ENCODE data around the gene CHN1.

The CHN1 gene

GRCh38 chr2:174863183-174863582, 142.0 kb downstream of the CHN1 start:
- no peak for DNase-seq

DNA sequence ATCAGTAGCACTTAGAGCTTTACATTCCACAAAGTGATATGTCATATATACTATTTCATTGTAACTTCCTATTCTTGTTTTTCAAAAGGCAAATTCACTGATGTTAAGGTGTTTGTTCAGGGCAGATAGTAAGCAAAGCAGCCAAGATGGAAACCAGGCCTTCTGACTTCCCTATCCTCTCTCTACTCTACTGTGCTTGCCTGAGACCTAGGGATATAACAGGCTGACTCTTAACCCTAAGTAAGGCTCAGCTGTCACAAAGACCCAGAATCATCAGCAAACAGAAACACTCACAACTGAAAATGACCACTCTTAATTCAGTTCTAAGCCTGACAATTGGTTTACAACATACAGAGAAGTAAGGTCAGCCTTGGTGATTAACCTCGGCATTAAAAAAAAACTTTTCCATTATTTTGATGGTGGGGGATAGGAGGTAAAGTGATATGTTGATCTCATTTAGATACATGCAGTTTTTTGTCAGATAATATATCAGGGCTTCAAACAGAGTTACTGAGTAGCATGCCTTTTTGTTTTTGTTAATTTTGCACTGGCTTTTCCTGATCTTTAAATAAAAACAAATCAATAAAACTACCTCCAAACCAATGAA, 145.5 kb downstream of the CHN1 start:
- no peak for DNase-seq

DNA sequence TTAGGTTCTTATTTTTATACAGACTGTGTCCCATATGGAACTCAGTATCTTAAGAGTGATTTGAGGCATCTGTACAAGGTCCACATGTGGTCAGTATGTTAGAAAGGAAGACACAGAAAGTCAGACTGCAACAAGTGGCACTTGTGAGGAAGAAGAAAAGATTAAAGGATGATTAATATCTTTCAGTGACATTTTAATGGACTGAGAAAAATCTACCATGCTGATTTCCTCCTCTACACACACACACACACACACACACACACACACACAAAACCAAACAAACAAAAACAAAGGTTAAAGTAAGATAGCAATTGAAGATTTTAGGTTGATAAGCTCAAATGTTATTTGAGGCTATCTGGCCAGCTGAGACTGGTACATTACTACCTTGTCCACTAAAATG, 146.4 kb downstream of the CHN1 start:
- DNase-seq = no peak

- no peak for DNase-seq
Observed at GRCh38 chr2:174856447-174856846, 148.7 kb downstream of the CHN1 start.

DNA sequence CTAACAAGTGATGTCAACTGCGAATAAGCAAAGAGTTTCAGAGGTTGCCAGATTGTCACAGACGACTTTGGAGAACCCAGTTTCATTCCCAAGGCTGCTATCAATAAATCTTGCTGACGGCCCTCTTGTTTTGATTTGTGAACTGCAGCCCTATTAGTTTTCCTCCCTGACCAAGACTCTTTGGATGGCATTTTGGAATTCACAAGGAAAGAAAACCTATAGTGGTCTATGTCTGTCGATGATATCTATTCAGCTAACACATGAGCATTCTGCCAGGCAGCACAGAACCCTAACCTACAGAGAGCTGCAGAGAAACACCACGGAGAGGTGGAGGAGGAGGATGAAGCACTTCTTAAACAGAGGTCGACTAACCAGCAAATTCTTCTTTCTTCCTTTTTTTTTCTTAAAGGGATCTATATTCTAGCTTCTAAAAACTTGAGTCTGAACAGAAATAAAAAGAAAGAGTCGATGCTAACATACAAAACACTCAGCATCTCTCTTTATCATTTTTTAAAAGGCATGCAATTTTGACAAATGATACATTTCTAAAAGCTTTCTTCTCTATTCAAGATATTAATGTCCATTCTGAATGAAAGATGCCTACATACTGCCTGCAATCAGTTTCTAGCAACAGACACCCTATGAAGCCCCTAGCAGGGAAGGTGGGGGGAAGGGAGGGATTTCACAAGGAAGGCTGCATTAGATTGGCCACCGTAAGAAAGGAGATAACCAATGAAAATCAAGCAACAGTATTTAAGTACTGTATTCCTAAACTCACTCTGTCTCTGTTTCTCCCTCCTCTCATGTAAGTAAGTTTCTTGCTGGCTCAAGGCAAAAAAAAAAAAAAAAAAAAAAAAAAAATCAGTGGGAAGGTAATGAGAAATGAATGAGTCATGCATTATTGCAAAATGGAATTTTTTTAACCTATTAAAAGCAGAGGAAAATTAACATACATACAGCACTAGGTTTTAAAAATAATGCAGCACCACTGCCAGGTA, 157.9 kb downstream of the CHN1 start:
- no peak for DNase-seq

DNA sequence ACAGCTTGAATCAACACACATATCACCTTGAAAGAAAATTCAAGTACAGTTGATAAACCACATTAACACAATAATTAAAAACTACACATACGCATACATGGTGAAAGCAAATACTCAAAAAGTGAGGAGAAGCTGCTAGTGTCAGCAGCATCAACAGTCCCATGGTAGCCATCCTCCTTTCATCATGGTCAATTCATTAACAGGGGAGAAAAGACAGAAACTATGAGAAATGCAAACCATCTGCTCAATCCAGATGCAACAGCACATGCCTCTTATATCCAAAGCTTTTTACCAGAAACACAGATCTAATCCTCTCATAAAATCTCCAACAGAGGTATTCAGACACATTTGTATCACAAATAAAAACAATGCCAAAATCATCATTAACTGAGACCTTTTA, 159.0 kb downstream of the CHN1 start:
- no peak for DNase-seq

DNA sequence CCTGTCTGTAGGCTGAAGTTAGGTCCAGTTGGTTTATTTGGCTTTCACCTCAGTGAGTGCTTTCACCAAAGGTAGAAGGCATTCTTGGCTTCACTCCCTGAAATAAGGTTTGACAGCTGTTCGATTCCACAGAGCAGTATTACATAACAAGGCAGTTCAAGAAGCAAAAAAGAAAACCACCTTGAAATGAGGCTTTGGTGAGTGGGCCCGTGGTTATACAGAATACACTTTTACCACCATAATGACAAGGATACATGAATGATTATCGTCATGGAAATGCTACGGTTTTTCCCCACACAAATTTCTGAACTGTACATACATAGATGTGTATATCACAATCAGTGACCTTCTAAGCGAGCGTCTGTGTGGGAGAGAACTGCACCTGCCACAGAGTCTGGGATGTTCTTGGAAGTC, 160.9 kb downstream of the CHN1 start:
- DNase-seq = no peak

GRCh38 chr2:174842496-174842895, 162.7 kb downstream of the CHN1 start:
- DNase-seq = no peak

DNA sequence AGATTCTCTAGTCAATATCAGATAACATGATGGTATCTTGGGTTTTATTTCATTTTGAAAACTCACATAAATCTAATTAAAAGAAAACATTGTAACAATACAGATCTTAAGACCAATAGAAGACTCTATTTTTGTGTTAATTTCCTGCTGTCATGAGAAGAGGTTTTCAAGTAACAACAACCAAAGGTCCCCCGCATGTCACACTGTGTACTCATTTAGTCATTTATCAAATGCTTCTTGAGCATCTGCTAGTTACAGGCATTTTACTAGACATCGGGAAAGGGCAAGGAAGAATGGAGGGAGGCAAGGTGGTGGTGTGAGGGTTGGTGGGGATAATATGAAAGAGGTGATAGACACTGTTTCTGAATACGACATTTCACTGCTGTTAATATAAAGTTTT, 163.2 kb downstream of the CHN1 start:
- no peak for DNase-seq

DNA sequence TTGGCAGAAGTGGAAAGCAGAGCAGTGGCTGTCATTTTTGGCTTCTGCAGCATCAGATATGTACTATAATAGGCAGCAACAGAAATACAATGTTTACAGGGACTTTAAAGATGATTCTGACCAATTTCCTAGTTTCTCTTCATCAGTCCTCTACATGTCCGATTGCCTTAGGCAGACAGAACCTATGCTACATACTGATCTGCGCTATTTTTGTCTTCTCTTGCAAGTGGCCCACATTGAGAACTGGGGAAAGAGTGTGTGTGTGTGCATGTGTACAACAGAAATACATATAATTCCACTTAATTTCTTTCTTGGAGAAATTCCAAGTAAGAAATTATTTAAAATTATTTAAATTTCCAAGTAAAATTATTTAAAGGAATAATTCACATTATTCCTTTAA, 163.8 kb downstream of the CHN1 start:
- DNase-seq = no peak

- no peak for DNase-seq
Observed at GRCh38 chr2:174840436-174840835, 164.7 kb downstream of the CHN1 start.

- no peak for DNase-seq
Observed at GRCh38 chr2:174839662-174840061, 165.5 kb downstream of the CHN1 start.

- DNase-seq = no peak
Observed at GRCh38 chr2:174836995-174837390, 168.2 kb downstream of the CHN1 start.

DNA sequence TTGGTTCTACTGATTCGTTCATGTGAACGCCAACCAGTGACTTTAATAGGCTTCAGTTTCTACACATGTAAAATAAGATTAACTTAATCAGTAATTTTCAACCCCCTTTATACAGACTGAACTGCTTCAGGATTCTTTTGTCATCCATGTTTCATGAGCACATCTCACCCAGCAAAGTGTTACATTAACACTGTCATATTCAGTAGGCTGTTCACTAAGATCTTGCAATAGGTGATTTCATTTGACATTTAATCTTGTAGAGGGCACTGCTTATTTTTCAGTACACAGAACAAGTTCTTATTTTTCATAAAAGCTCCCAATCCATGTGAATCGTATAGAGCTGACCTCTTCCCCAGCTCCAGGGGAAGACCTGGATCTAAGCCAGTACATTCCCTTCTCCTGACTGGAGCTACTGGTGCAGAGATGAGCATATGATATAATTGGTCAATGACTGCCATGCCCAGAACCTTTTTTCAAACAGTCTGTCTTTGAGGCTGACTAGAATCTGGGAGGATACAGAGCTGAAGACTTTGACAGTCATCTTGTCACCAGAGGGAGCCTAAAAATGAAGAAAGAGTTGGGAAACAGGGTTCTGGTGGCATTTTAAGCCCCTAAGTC, 168.7 kb downstream of the CHN1 start:
- no peak for DNase-seq

- no peak for DNase-seq
Observed at GRCh38 chr2:174835797-174836255, 169.4 kb downstream of the CHN1 start.

GRCh38 chr2:174833737-174834136, 171.4 kb downstream of the CHN1 start:
- DNase-seq = no peak

DNA sequence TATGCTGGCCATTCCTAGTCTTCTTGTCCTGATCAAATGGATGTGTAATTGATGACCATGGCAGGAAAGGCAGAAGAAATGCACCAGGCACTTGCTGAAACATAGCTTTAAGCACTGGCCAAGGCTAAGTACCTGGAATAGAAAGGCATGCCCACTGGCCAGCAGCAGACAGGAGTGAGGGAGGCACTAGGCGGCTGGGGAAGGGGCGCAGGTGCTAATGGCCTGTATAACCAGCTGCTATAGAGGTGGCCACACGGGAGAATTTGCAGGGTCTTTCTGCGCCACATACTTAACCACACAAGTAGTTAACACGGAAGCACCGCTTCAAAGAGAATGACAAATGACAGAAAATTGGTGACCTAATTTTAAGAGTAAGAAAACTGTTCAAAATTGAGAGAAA, 174.6 kb downstream of the CHN1 start:
- DNase-seq = no peak

GRCh38 chr2:174829550-174829949, 175.6 kb downstream of the CHN1 start:
- DNase-seq = no peak

DNA sequence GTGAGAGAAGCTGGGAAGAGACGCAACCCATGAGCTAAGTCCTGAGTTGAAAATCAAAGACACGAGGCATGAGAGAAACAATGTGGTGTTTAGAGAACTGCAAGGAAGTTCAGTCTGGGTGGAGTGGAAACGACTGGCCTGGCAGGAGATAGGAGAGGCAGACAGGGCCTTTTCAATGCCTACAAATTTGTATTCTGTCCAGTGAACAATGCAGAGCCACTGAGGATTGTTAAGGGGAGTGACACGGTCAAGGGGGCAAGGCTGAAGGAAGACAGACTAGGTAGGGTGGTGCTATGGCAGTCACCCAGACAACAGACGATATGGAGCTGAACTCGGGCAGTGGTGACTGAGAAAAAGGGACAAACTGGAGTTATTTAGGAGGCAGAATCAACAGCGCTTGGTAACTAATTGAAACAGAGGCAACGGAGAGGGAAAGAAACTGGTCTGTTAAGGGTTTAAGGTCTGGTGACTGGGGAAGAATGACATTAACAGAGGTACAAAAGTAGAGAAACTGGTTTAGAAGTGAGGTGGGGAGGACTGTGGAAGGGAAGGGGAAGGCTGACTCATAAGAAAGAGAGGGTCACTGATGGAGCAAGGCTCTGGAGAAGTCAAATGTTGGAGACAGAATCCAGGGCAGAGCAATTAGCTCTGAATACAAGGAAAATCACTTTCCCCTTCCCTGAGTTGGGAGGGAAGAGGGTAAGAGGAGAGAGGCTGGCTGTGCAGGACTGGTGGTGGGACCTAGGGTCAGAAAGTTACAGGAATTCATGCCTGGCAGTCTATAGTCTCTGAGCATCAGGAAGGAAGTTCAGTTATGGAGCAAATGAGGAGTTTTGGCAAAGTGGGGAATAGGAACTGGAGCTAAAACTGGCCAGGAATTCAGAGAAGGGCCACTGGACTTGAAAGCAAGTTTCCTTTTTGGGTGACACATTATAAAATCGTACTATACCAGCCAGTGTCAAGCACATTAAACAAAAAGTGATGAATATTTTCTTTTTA, 177.5 kb downstream of the CHN1 start:
- no peak for DNase-seq

DNA sequence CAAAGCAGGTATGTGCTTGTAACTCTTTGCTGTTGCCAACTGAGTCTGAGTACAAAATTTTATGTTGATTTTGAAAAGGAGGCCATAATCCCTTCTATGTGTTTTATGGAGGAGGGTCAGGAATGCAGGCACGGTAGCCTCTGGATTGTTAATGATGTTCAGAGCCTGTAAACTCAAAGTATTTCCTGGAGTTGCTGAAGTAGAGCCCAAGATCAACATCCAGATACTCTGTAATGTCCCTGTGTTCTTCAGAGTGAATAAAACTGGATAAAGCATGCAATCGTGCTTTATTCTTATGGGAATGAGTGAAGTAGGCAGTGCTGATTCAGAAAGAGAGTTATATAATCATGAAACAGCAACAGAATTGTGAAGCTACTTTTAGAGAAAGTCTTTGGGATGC, 179.1 kb downstream of the CHN1 start:
- DNase-seq = no peak

GRCh38 chr2:174824068-174824467, 181.1 kb downstream of the CHN1 start:
- DNase-seq = no peak

DNA sequence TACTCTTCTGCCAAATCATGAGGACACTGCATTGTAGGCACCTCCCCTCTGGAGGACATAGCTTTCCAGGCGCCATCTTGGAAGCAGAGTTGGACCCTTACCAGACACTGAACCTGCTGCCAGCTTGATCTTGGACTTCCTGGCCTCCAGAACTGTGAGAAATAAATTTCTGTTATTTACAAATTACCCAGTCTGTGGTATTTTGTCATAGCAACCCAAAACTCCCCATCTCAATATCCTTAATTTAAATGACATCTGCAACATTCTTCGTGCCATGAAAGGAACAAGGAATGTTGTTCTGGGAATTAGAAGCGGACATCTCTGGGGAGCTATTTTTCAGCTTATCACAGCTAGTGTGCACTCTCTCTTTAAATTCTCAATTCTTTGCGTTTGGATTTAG, 183.6 kb downstream of the CHN1 start:
- no peak for DNase-seq
